ENCODE measurements around the gene NFATC4. TPM values are rescaled to one million over a fixed set of nuclear protein-coding genes. Genes with fewer than 3 reads are reported as not detected.

Gene NFATC4
- total and polyA plus RNA-seq, 2 donors (not counting 1 experiment from before 2014, with no cell fraction given): 3.1 to 7.6 TPM

DNA sequence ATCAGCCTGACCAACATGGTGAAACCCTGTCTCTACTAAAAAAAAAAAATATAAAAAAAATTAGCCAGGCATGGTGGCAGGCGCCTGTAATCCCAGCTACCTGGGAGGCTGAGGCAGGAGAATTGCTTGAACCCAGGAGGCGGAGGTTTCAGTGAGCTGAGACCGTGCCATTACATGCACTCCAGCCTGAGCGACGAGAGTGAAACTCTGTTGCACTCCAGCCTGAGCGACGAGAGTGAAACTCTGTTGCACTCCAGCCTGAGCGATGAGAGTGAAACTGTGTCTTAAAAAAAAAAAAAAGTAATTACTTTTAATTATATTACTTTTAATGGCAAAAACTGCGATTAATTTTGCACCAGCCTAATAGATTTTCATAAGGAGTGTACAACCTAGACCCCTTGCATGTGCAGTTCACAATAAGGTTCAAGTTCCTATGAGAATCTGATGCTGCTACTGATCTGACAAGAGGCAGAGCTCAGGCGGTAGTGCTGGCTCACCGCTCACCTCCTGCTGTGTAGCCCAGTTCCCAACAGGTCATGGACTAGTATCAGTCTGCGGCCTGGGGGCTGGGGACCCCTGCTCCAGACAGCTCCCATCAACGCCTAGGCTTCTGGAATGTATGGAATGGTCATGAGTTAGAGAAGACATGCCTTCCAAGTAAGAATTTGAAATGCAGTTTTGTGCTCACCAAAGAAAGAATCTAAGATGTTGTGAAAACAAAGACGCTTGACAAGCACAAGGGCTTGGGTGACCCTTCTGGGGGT lies 46.6 kb upstream of the NFATC4 start:
- no peaks in the 10 kb centered on the region for H3K4me1 Mint-ChIP-seq
- Histone ChIP-seq H3K9ac (ENCODE audit: low read length) (no peak overlapping the region), H4K20me1 (ENCODE audit: control insufficient read depth, insufficient read depth, low read length, poor library complexity, severe bottlenecking) (no peaks in the 10 kb centered on the region), H3K4me1 (ENCODE audit: control insufficient read depth in 2 of 2, insufficient read depth in 2 of 2, low read length in 2 of 2) (no peaks in the 10 kb centered on the region), H3K9me3 (ENCODE audit: control extremely low read depth in 1 of 3, control insufficient read depth in 2 of 3, insufficient read depth in 1 of 3, low read length in 2 of 3) (no peaks in the 10 kb centered on the region), H3K4me3 (ENCODE audit: control extremely low read depth in 1 of 5, extremely low read depth in 1 of 5, insufficient read depth in 1 of 5, low read depth in 2 of 5, low read length in 4 of 5) (no peak overlapping the region), H3K4me2 (replicated peaks; ENCODE audit: low read depth, low read length, poor library complexity, severe bottlenecking) (no peak overlapping the region), H3K79me2 (ENCODE audit: control insufficient read depth, insufficient read depth, low read length) (no peaks in the 10 kb centered on the region), H3K27me3 (replicated peaks in 1 of 4; ENCODE audit: control extremely low read depth in 1 of 4, control insufficient read depth in 3 of 4, insufficient read depth in 4 of 4, low read length in 3 of 4) (peaks cover 0 to 6% (median 0%) of the 10 kb centered on the region in 4 experiments), H3K36me3 (replicated peaks in 1 of 2; ENCODE audit: control extremely low read depth in 1 of 2, control insufficient read depth in 1 of 2, extremely low read depth in 1 of 2, insufficient read depth in 2 of 2, low read length in 1 of 2) (no peaks in the 10 kb centered on the region), H3K27ac (ENCODE audit: low read length in 2 of 2) (no peak overlapping the region), H2AFZ (ENCODE audit: insufficient read depth, low read depth, low read length, poor library complexity, severe bottlenecking) (no peak overlapping the region)
- WGBS (ENCODE audit: insufficient coverage): 95% methylated on average over 10 of the region's 14 CpGs
- DNase-seq (no peak), ATAC-seq (ENCODE audit: low read depth) (no peak)
- intact Hi-C loops (cut with micrococcal nuclease): no loop called here
- POLR2A ChIA-PET: no interaction called here
- H3K27ac Mint-ChIP-seq: no peak overlapping the region
- CTCF ChIA-PET: interaction anchor here (1.1 to 9.1 kb wide), 3 partner anchors 11 to 14 kb away, joined by 3 to 65 read pairs (median 6); partner anchors contain the start of genes CIDEB and LTB4R2
- no peak for TF ChIP-seq EZH2 (IDR thresholded peaks at IDR 0.05; ENCODE audit: borderline replicate concordance, insufficient read depth, low read depth, low read length, poor library complexity, severe bottlenecking)
- TF ChIP-seq, protein P1, sequence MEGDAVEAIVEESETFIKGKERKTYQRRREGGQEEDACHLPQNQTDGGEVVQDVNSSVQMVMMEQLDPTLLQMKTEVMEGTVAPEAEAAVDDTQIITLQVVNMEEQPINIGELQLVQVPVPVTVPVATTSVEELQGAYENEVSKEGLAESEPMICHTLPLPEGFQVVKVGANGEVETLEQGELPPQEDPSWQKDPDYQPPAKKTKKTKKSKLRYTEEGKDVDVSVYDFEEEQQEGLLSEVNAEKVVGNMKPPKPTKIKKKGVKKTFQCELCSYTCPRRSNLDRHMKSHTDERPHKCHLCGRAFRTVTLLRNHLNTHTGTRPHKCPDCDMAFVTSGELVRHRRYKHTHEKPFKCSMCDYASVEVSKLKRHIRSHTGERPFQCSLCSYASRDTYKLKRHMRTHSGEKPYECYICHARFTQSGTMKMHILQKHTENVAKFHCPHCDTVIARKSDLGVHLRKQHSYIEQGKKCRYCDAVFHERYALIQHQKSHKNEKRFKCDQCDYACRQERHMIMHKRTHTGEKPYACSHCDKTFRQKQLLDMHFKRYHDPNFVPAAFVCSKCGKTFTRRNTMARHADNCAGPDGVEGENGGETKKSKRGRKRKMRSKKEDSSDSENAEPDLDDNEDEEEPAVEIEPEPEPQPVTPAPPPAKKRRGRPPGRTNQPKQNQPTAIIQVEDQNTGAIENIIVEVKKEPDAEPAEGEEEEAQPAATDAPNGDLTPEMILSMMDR (IDR thresholded peaks at IDR 0.05): no peak
- no peaks in the 10 kb centered on the region for H3K9me3 Mint-ChIP-seq (ENCODE audit: insufficient read depth)
- H3K4me3 Mint-ChIP-seq: no peak overlapping the region
- H3K27me3 Mint-ChIP-seq: peaks cover 11% of the 10 kb centered on the region

DNA sequence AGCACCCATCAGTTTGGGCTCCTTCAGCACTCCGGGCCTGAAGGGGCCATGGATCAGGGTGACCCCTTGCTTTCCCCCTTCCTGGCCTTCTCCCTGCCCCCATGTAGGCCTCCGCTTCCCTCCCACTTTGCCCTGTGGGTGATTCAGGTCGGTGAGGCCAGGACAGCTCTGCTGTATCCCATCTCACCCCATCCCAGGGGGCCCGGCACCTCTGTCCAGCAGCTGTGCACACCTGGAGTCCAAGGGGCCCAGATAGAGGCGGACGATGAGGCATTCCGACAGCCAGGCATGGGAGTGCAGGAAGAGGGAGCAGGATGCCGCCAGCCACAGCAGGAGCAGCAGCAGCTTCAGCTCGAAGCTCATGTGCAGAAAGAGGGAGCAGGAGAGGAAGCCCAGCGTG lies 45.3 kb upstream of the NFATC4 start:
- no peak for TF ChIP-seq EZH2 (IDR thresholded peaks at IDR 0.05; ENCODE audit: borderline replicate concordance, insufficient read depth, low read depth, low read length, poor library complexity, severe bottlenecking)
- TF ChIP-seq, protein P1 (IDR thresholded peaks at IDR 0.05): no peak
- no peak overlapping the region for H3K9ac ChIP-seq (ENCODE audit: low read length)
- ChIA-PET POLR2A (no interaction called here), CTCF (interaction anchor here (1.4 to 9.1 kb wide), 3 partner anchors 11 to 15 kb away, joined by 5 to 65 read pairs (median 7); partner anchors contain the start of genes CIDEB, LTB4R and LTB4R2)
- no peak overlapping the region for H3K4me2 ChIP-seq (replicated peaks; ENCODE audit: low read depth, low read length, poor library complexity, severe bottlenecking)
- H2AFZ ChIP-seq (ENCODE audit: insufficient read depth, low read depth, low read length, poor library complexity, severe bottlenecking): no peak overlapping the region
- no peaks in the 10 kb centered on the region for H4K20me1 ChIP-seq (ENCODE audit: control insufficient read depth, insufficient read depth, low read length, poor library complexity, severe bottlenecking)
- no peaks in the 10 kb centered on the region for H3K9me3 Mint-ChIP-seq (ENCODE audit: insufficient read depth)
- WGBS (ENCODE audit: insufficient coverage): 89% methylated on average over 10 of the region's 10 CpGs
- H3K27ac Mint-ChIP-seq: no peak overlapping the region
- H3K4me3 ChIP-seq (ENCODE audit: control extremely low read depth in 1 of 5, extremely low read depth in 1 of 5, insufficient read depth in 1 of 5, low read depth in 2 of 5, low read length in 4 of 5): no peak overlapping the region
- H3K4me1 Mint-ChIP-seq: peaks cover 7% of the 10 kb centered on the region
- H3K27ac ChIP-seq (ENCODE audit: low read length in 2 of 2): no peak overlapping the region
- ATAC-seq (ENCODE audit: low read depth) (no peak), DNase-seq (no peak)
- peaks cover 5 to 6% of the 10 kb centered on the region in 2 donors for H3K4me1 ChIP-seq (ENCODE audit: control insufficient read depth in 2 of 2, insufficient read depth in 2 of 2, low read length in 2 of 2)
- H3K27me3 ChIP-seq (replicated peaks in 1 of 4; ENCODE audit: control extremely low read depth in 1 of 4, control insufficient read depth in 3 of 4, insufficient read depth in 4 of 4, low read length in 3 of 4): peaks cover 0 to 6% (median 0%) of the 10 kb centered on the region in 4 experiments
- no peak overlapping the region for H3K4me3 Mint-ChIP-seq
- peaks cover 11% of the 10 kb centered on the region for H3K27me3 Mint-ChIP-seq
- no peaks in the 10 kb centered on the region for H3K9me3 ChIP-seq (ENCODE audit: control extremely low read depth in 1 of 3, control insufficient read depth in 2 of 3, insufficient read depth in 1 of 3, low read length in 2 of 3)
- no peaks in the 10 kb centered on the region for H3K79me2 ChIP-seq (ENCODE audit: control insufficient read depth, insufficient read depth, low read length)
- H3K36me3 ChIP-seq (replicated peaks in 1 of 2; ENCODE audit: control extremely low read depth in 1 of 2, control insufficient read depth in 1 of 2, extremely low read depth in 1 of 2, insufficient read depth in 2 of 2, low read length in 1 of 2): no peaks in the 10 kb centered on the region
- intact Hi-C loops (cut with micrococcal nuclease): no loop called here

Data from B cell (primary cell).